ENCODE results near the gene ERGIC2.
"Not testable (repeated sequence)": the region's sequence is repeated elsewhere in the genome, so short reads cannot be mapped to it uniquely, and the experiment has no call there.

The ERGIC2 gene

GRCh38 chr12:29299633-29300032 lies 81.3 kb downstream of the ERGIC2 start:
- H3K36me3 ChIP-seq (ENCODE audit: insufficient read depth, low read length) = no peaks in the 10 kb centered on the region
- no peaks in the 10 kb centered on the region for H3K27me3 ChIP-seq (ENCODE audit: insufficient read depth, low read length)
- H3K9me3 ChIP-seq (ENCODE audit: insufficient read depth, low read depth, low read length) = no peaks in the 10 kb centered on the region
- no peaks in the 10 kb centered on the region for H3K4me1 ChIP-seq (ENCODE audit: insufficient read depth, low read length)
- H3K9ac ChIP-seq (ENCODE audit: low read depth, low read length) = no peak overlapping the region
- no peak overlapping the region for H3K27ac ChIP-seq (ENCODE audit: low read depth, low read length)
- no peak overlapping the region for H3K4me3 ChIP-seq (ENCODE audit: low read length)
- WGBS = 94% methylated on average over 2 of the region's 2 CpGs

- WGBS = 93% methylated on average over 3 of the region's 3 CpGs
- H3K4me1 ChIP-seq (ENCODE audit: insufficient read depth, low read length) = peaks cover 10% of the 10 kb centered on the region
- no peak overlapping the region for H3K9ac ChIP-seq (ENCODE audit: low read depth, low read length)
- no peak overlapping the region for H3K4me3 ChIP-seq (ENCODE audit: low read length)
- H3K9me3 ChIP-seq (ENCODE audit: insufficient read depth, low read depth, low read length) = no peaks in the 10 kb centered on the region
- H3K27me3 ChIP-seq (ENCODE audit: insufficient read depth, low read length) = no peaks in the 10 kb centered on the region
- H3K27ac ChIP-seq (ENCODE audit: low read depth, low read length) = no peak overlapping the region
- H3K36me3 ChIP-seq (ENCODE audit: insufficient read depth, low read length) = no peaks in the 10 kb centered on the region
Measured at GRCh38 chr12:29291226-29291625, 89.7 kb downstream of the ERGIC2 start.

GRCh38 chr12:29290475-29290874 lies 90.5 kb downstream of the ERGIC2 start:
- not testable (repeated sequence) for H3K9me3 ChIP-seq (ENCODE audit: insufficient read depth, low read depth, low read length); H3K27me3 ChIP-seq (ENCODE audit: insufficient read depth, low read length); H3K4me1 ChIP-seq (ENCODE audit: insufficient read depth, low read length)

GRCh38 chr12:29288031-29288430 lies 92.9 kb downstream of the ERGIC2 start:
- Histone ChIP-seq H3K27me3 (ENCODE audit: insufficient read depth, low read length) (no peaks in the 10 kb centered on the region), H3K36me3 (ENCODE audit: insufficient read depth, low read length) (no peaks in the 10 kb centered on the region), H3K27ac (ENCODE audit: low read depth, low read length) (no peak overlapping the region), H3K4me1 (ENCODE audit: insufficient read depth, low read length) (peaks cover 10% of the 10 kb centered on the region), H3K4me3 (ENCODE audit: low read length) (no peak overlapping the region), H3K9ac (ENCODE audit: low read depth, low read length) (no peak overlapping the region), H3K9me3 (ENCODE audit: insufficient read depth, low read depth, low read length) (no peaks in the 10 kb centered on the region)

More at GRCh38 chr12:29290475-29290874, 90.5 kb downstream of the ERGIC2 start:
- H3K36me3 ChIP-seq (ENCODE audit: insufficient read depth, low read length); H3K27ac ChIP-seq (ENCODE audit: low read depth, low read length); H3K4me3 ChIP-seq (ENCODE audit: low read length); H3K9ac ChIP-seq (ENCODE audit: low read depth, low read length): not testable (repeated sequence)

GRCh38 chr12:29287622-29288021 lies 93.3 kb downstream of the ERGIC2 start:
- 85% methylated on average over 1 of the region's 1 CpG for WGBS
- Histone ChIP-seq H3K9me3 (ENCODE audit: insufficient read depth, low read depth, low read length) (no peaks in the 10 kb centered on the region), H3K27ac (ENCODE audit: low read depth, low read length) (no peak overlapping the region), H3K36me3 (ENCODE audit: insufficient read depth, low read length) (no peaks in the 10 kb centered on the region), H3K9ac (ENCODE audit: low read depth, low read length) (no peak overlapping the region), H3K4me1 (ENCODE audit: insufficient read depth, low read length) (peaks cover 10% of the 10 kb centered on the region), H3K4me3 (ENCODE audit: low read length) (no peak overlapping the region), H3K27me3 (ENCODE audit: insufficient read depth, low read length) (no peaks in the 10 kb centered on the region)

Measured in HUES64 (cell line).